Amniotic epithelial cell (primary cell): Measurements from ENCODE around the gene PLA2G12B.
"Not testable (repeated sequence)": the region's sequence is repeated elsewhere in the genome, so short reads cannot be mapped to it uniquely, and the experiment has no call there.

Experiments used
- DNase-seq: peaks from one replicate; pipeline ENCODE4 v3.0.0-alpha.2; 2010; ENCODE audit warnings: low read depth

The PLA2G12B gene

GRCh38 chr10:72954596-72955554 is at the start of gene PLA2G12B:
Gene PLA2G12B (minus strand): TSS chr10:72954806. CDS start chr10:72954685, 121 bp downstream.
- DNase-seq = no peak

- DNase-seq = no peak
Observed at GRCh38 chr10:73003822-73004221, 49.2 kb upstream of the PLA2G12B start.

- no peak for DNase-seq
Observed at GRCh38 chr10:73000973-73001372, 46.4 kb upstream of the PLA2G12B start.

- DNase-seq = no peak
Observed at GRCh38 chr10:72997099-72997498, 42.5 kb upstream of the PLA2G12B start.

GRCh38 chr10:72995459-72995858 is 40.9 kb upstream of the PLA2G12B start:
- DNase-seq = not testable (repeated sequence)

GRCh38 chr10:72989771-72990170 is 35.2 kb upstream of the PLA2G12B start:
- DNase-seq = not testable (repeated sequence)

- DNase-seq = not testable (repeated sequence)
Observed at GRCh38 chr10:72984618-72985017, 30.0 kb upstream of the PLA2G12B start.

- DNase-seq = peak; percentile 21
Observed at GRCh38 chr10:72981882-72982529, 27.4 kb upstream of the PLA2G12B start.

GRCh38 chr10:72981028-72981881 is 26.6 kb upstream of the PLA2G12B start:
- no peak for DNase-seq

GRCh38 chr10:72980348-72980747 is 25.7 kb upstream of the PLA2G12B start:
- DNase-seq = no peak

- no peak for DNase-seq
Observed at GRCh38 chr10:72979709-72980108, 25.1 kb upstream of the PLA2G12B start.

- DNase-seq = no peak
Observed at GRCh38 chr10:72976886-72977285, 22.3 kb upstream of the PLA2G12B start.

- no peak for DNase-seq
Observed at GRCh38 chr10:72956001-72956400, 1.4 kb upstream of the PLA2G12B start.

- no peak for DNase-seq
Observed at GRCh38 chr10:72954230-72954595, 393 bp downstream of the PLA2G12B start.

GRCh38 chr10:72953687-72954086 is 919 bp downstream of the PLA2G12B start:
- peak; percentile 4 for DNase-seq

GRCh38 chr10:72952642-72953158 is 1.9 kb downstream of the PLA2G12B start:
- no peak for DNase-seq

GRCh38 chr10:72952189-72952588 is 2.4 kb downstream of the PLA2G12B start:
- DNase-seq = no peak

GRCh38 chr10:72951760-72952159 is 2.8 kb downstream of the PLA2G12B start:
- no peak for DNase-seq

GRCh38 chr10:72948762-72949161 is 5.8 kb downstream of the PLA2G12B start:
- DNase-seq = no peak

- no peak for DNase-seq
Observed at GRCh38 chr10:72946963-72947362, 7.6 kb downstream of the PLA2G12B start.

GRCh38 chr10:72943498-72944234 is 10.9 kb downstream of the PLA2G12B start:
- DNase-seq = no peak
